GM21717 (cell line): Measurements from ENCODE around the gene ABHD18.
"Not testable (repeated sequence)": the region's sequence is repeated elsewhere in the genome, so short reads cannot be mapped to it uniquely, and the experiment has no call there.

ENCODE experiments used
- ATAC-seq: cut with Tn5 transposase; IDR thresholded peaks from one replicate; pipeline ENCODE4 v1.9.1; 2021; ENCODE audit warnings: mild to moderate bottlenecking, moderate library complexity; ENCODE audit not compliant: unreplicated experiment

ABHD18 gene

DNA sequence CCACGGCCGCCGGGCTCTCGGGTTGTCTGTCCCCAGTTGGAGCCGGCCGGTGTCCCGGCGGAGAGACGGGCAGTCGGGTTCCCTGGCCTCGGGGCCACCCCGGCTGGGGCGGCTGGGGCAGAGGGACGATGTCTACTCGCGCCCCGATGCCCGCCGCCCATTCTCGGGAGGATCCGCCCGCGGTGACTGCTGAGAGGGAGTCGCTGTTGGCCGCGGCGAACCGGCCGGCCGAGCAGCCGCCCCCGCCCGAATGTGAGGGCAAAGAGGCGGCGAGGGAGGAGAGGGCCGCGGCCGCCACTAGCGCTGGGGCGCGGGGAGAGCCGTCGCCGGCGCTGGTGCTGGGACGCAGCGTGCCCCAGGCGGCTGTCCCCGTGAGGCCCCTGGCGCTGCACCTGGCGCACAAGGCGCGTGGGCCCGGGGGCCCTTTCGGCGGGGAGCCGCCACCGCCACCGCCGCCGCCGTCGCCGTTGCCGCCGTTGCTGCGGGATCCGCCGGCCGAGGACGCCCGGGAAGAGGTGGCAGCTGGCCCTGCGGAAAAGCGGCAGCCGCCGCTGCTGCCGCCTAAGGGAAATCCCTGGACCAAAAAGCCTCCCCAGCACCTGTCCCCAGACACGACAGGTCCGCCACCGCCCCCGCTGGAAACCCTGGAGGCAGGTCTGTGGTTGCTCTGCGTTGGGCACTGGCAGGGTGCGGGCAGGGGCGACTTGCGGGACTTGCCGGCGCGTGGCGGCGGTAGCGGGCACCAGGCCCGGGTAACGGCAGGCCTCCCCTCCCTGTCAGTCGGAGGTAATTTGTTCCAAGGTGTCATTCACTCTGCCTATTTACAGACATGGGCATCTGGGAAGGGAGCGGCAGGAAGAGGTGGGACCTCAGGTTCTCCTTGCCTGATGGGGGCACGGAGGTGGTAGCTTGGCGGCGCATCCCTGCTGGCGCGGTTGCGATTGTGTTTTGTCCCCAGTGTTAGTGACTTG lies 96.6 kb downstream of the ABHD18 start:
- ATAC-seq = peak; percentile 44

DNA sequence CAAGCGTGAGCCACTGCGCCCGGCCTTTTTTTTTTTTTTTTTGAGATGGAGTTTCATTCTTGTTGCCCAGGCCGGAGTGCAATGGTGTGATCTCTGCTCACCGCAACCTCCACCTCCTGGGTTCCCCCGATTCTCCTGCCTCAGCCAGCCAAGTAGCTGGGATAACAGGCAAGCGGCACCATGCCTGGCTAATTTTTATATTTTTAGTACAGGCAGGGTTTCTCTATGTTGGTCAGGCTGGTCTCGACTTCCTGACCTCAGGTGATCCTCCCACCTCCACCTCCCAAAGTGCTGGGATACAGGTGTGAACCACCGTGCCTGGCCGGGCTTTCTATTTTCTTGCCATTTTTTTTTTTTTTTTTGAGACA lies 101.2 kb downstream of the ABHD18 start:
- ATAC-seq = not testable (repeated sequence)

DNA sequence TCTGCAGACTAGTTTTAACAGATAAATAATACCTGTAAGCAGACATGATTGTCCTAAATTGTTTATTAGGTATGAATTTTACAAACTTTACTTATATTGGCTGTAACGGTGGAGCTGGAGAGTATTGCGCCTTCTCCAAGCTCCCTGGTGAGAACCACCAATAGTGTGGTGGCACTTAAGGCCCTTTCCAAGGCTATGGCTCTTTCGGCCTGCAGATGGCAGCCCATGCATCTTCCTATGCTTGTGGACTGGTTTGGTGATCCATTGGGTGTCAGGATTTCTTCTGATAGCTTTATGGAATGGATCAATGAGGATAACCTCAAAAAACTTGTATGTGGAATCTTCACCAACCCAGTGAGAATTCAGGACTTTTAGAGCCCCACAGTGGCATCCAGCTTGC lies 103.7 kb downstream of the ABHD18 start:
- ATAC-seq = no peak

DNA sequence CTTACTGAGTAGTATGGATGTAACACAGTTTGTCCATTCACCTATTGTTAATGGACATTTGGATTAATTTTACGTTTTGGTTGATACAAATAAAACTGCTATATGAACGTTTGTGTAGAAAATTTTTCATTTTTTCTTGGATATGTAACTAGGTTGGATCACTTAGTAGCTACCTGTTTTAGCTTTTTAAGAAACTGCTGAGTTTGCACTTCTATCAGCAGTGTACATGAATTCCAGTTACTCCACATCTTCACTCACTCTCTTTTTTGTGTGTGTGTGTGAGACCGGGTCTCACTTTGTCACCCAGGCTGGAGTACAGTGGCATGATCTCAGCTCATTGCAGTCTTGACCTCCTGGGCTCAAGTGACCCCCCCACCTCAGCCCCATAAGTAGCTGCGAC lies 111.3 kb downstream of the ABHD18 start:
- no peak for ATAC-seq
